Measurements from ENCODE around the gene SBF2.

- TF ChIP-seq CTCF (IDR thresholded peaks at IDR 0.05) (no peak), EZH2 (IDR thresholded peaks at IDR 0.05; ENCODE audit: borderline replicate concordance, insufficient read depth, low read depth, low read length, poor library complexity, severe bottlenecking) (no peak)
Observed at GRCh38 chr11:10134975-10135481, 159.0 kb downstream of the SBF2 start.

Measured in B cell (primary cell).